ENCODE data around the gene C2CD4C.

DNA sequence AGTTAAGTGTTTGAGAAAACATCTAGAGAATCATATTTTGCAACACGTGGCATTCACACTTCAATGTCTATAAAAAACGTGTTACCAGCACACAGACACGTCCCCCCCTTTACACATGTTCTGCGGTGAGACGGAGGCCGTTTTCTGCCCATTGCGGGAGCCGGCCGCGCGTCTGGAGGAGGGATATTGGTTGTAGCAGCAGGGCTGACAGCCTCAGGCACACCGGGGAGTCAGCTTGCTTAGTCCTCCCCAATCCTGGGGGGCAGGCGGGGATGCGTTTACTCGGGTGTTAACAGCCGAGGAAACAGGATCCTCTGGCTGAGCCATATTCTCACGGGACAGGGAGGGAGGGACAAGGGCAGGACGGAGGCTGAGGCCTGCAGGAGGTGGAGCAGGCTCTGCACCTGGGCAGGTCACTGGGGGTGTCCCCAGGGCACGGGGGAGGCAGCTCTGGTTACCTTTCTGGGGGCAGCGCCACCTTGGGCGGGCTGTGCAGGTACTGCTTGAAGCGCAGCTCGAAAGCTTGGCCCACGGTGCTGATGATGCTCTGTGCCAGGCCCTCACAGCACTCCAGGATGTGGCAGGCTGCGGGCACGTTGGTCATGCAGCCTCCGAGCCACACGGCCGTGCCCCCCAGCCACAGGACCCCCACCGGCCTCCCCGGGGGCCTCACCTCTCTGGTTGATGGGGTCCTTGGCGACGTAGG lies 26.9 kb upstream of the C2CD4C start:
- TF ChIP-seq, protein P1, sequence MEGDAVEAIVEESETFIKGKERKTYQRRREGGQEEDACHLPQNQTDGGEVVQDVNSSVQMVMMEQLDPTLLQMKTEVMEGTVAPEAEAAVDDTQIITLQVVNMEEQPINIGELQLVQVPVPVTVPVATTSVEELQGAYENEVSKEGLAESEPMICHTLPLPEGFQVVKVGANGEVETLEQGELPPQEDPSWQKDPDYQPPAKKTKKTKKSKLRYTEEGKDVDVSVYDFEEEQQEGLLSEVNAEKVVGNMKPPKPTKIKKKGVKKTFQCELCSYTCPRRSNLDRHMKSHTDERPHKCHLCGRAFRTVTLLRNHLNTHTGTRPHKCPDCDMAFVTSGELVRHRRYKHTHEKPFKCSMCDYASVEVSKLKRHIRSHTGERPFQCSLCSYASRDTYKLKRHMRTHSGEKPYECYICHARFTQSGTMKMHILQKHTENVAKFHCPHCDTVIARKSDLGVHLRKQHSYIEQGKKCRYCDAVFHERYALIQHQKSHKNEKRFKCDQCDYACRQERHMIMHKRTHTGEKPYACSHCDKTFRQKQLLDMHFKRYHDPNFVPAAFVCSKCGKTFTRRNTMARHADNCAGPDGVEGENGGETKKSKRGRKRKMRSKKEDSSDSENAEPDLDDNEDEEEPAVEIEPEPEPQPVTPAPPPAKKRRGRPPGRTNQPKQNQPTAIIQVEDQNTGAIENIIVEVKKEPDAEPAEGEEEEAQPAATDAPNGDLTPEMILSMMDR (IDR thresholded peaks at IDR 0.05), result no peak
- TF ChIP-seq POLR2A (IDR thresholded peaks at IDR 0.05), result no peak
